OCI-LY7 (cell line): ENCODE data around the gene NIP7. TPM values are rescaled to one million over a fixed set of nuclear protein-coding genes. Genes with fewer than 3 reads are reported as not detected.

ENCODE experiments used
- BruUV-seq: library from RNA; stranded (reverse); fragments of 400-500 nt; replicated peaks from 2 replicates; lab custom pipeline; 2021; lab: Mats Ljungman, UMichigan
- CTCF ChIA-PET: fragments of 300-600 bp; sonication (Branson Sonifier 250); formaldehyde crosslinking; loops from one replicate; lab custom pipeline; 2022; ENCODE audit warnings: antibody characterized with exemption; ENCODE audit not compliant: unreplicated experiment; lab: Charles Lee
- POLR2A ChIA-PET: fragments of 300-600 bp; sonication (Branson Sonifier 250); formaldehyde crosslinking; loops from one replicate; lab custom pipeline; 2022; ENCODE audit warnings: antibody characterized with exemption; lab: Charles Lee
- DNase-seq: peaks from one replicate; pipeline ENCODE4 v3.0.0-alpha.2; 2015; ENCODE audit warnings: low spot score
- H2AFZ ChIP-seq: fragments of 200-600 bp; sonication (generic), shearing (Covaris generic); 2 replicates; pipeline ENCODE4 v1.6.1; 2014; ENCODE audit warnings: mild to moderate bottlenecking, antibody characterized with exemption, low read length, moderate library complexity
- H3K27ac ChIP-seq: fragments of 200-600 bp; sonication (generic); 2 replicates; pipeline ENCODE4 v1.5.1; 2014; ENCODE audit warnings: mixed run types, low read depth, mild to moderate bottlenecking, moderate library complexity, low read length, inconsistent platforms; ENCODE audit not compliant: poor library complexity, severe bottlenecking
- H3K36me3 ChIP-seq: fragments of 200-600 bp; sonication (generic); 2 replicates; pipeline ENCODE4 v1.6.1; 2014; ENCODE audit warnings: mild to moderate bottlenecking, antibody characterized with exemption, low read length, moderate library complexity, mixed read lengths; ENCODE audit not compliant: insufficient read depth
- H3K4me1 ChIP-seq: fragments of 200-600 bp; sonication (generic); 2 replicates; pipeline ENCODE4 v1.5.1; 2014; ENCODE audit warnings: mild to moderate bottlenecking, low read length; ENCODE audit not compliant: insufficient read depth, poor library complexity, severe bottlenecking
- H3K4me2 ChIP-seq: fragments of 200-600 bp; sonication (generic); 2 replicates; pipeline ENCODE4 v1.6.1; 2014; ENCODE audit warnings: mild to moderate bottlenecking, low read length
- H3K4me3 ChIP-seq: fragments of 200-600 bp; sonication (generic); 2 replicates; pipeline ENCODE4 v1.5.1; 2014; ENCODE audit warnings: mild to moderate bottlenecking, low read depth, low read length; ENCODE audit not compliant: poor library complexity, severe bottlenecking
- H3K79me2 ChIP-seq: fragments of 200-600 bp; sonication (generic); 2 replicates; pipeline ENCODE4 v1.6.1; 2016; ENCODE audit warnings: low read depth, mild to moderate bottlenecking, low read length, moderate library complexity, mixed read lengths; ENCODE audit not compliant: insufficient read depth
- H3K9me2 ChIP-seq: fragments of 200-600 bp; sonication (generic); 2 replicates; pipeline ENCODE4 v1.6.1; 2016; ENCODE audit warnings: mild to moderate bottlenecking, low read length, mixed read lengths; ENCODE audit not compliant: insufficient read depth
- H3K9me3 ChIP-seq: fragments of 200-600 bp; sonication (generic); 2 replicates; pipeline ENCODE4 v1.6.1; 2014; ENCODE audit warnings: mild to moderate bottlenecking, mixed run types, low read length, mixed read lengths
- H4K20me1 ChIP-seq: fragments of 200-600 bp; sonication (generic); 2 replicates; pipeline ENCODE4 v1.6.1; 2014; ENCODE audit warnings: mild to moderate bottlenecking, antibody characterized with exemption, low read length, moderate library complexity, mixed read lengths; ENCODE audit not compliant: insufficient read depth
- EZH2phosphoT487 ChIP-seq: fragments of 200-600 bp; sonication (generic); IDR thresholded peaks from 2 replicates; pipeline ENCODE4 v1.6.1; 2018; ENCODE audit warnings: low read depth, borderline replicate concordance, mild to moderate bottlenecking, mixed run types, antibody characterized with exemption, low read length, moderate library complexity, mixed read lengths
- intact Hi-C: fragments of 100-400 bp; cut with micrococcal nuclease; formaldehyde crosslinking; loops from one replicate; pipeline ENCODE4 v1.10.0; 2022; ENCODE audit not compliant: unreplicated experiment
- total RNA-seq, 2 experiments: library from RNA; depleted of rRNA in 1 of 2; stranded (reverse); fragments of >200 nt in 1 of 2; shearing (Covaris generic) in 1 of 2; gene quantifications; 2 replicates each; pipeline ENCODE4 v1.2.3, GENCODE V29; 2014 to 2022
- TF ChIP-seq, protein P1 (sequence below): fragments of 200-600 bp; sonication (generic); conservative IDR thresholded peaks from 2 replicates; pipeline ENCODE4 v1.5.1; 2014; ENCODE audit warnings: mild to moderate bottlenecking, antibody characterized with exemption, low read length, moderate library complexity, mixed read lengths

The NIP7 gene
- total RNA-seq, 2 experiments from 2014 or later, result 39.7 to 49.1 TPM

DNA sequence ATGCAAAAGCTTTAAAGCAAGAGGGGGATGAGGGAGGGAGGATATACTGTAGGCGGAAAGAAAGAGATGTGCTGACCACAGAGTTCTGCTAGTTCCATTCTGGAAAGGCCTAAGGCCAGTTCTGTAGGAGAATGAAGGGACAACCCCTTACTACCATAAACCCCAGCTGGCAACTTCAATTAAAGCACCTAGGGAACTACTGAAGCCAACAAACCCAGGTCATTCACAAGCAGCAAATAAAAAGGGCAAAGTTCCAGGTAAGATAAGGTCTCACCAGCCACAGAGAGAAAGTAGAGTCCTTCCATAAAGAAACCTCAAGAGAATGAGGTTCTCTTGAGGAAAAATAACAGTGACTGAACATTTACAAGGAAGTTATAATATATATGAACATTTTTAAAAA is 33.4 kb downstream of the NIP7 start:
- Histone ChIP-seq H3K9me3 (0 out of 2 replicates have a peak, but pooled peaks cover 3% of the 10 kb centered on the region), H3K27ac (peak overlapping the region; percentile 92), H3K79me2 (peaks cover 32% of the 10 kb centered on the region; the same call in 1 of the 2 replicates), H3K4me3 (no peak overlapping the region), H3K4me2 (peak overlapping the region; percentile 60; the same call in 1 of the 2 replicates), H4K20me1 (no peaks in the 10 kb centered on the region), H3K9me2 (no peaks in the 10 kb centered on the region), H3K36me3 (peaks cover 92% of the 10 kb centered on the region), H3K4me1 (peaks cover 46% of the 10 kb centered on the region), H2AFZ (no peak overlapping the region)
- CTCF ChIA-PET, result no interaction called here
- intact Hi-C loops, result no loop called here
- BruUV-seq, result no TSS peak
- TF ChIP-seq, protein P1, sequence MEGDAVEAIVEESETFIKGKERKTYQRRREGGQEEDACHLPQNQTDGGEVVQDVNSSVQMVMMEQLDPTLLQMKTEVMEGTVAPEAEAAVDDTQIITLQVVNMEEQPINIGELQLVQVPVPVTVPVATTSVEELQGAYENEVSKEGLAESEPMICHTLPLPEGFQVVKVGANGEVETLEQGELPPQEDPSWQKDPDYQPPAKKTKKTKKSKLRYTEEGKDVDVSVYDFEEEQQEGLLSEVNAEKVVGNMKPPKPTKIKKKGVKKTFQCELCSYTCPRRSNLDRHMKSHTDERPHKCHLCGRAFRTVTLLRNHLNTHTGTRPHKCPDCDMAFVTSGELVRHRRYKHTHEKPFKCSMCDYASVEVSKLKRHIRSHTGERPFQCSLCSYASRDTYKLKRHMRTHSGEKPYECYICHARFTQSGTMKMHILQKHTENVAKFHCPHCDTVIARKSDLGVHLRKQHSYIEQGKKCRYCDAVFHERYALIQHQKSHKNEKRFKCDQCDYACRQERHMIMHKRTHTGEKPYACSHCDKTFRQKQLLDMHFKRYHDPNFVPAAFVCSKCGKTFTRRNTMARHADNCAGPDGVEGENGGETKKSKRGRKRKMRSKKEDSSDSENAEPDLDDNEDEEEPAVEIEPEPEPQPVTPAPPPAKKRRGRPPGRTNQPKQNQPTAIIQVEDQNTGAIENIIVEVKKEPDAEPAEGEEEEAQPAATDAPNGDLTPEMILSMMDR, result no peak
- no peak for TF ChIP-seq EZH2phosphoT487
- DNase-seq, result no peak
- POLR2A ChIA-PET, result interaction anchor here (0.6 kb wide), 1 partner anchor 42 kb away, joined by 4 read pairs; no protein-coding TSS in a partner anchor

DNA sequence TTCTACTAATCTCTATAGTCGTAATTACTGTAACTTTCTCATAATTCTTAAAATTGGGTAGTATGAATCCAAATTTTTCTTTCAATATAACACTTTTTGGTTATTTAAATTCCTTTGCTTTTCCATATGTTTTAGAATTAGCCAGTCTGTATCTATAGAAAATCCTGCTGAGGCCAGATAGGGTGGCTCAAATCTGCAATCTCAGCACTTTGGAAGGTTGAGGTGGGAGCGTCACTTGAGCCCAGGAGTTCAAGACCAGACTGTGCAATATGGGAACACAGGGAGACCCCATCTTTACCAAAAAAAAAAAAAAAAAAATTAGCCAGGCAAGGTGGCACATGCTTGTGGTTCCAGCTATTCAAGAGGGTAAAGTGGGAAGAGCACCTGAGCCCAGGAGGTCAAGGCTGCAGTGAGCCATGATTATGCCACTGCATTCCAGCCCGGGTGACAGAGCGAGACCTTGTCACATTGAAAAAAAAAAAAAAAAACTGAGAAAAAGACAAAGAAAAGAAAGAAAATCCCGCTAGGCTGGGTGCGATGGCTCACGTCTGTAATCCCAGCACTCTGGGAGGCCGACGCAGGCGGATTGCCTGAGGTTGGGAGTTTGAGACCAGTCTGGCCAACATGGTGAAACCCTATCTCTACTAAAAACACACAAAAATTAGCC is 37.0 kb downstream of the NIP7 start:
- intact Hi-C loops, result no loop called here
- Histone ChIP-seq H2AFZ (no peak overlapping the region), H3K36me3 (peaks cover 91% of the 10 kb centered on the region), H4K20me1 (no peaks in the 10 kb centered on the region), H3K4me2 (no peak overlapping the region), H3K4me3 (no peak overlapping the region), H3K9me3 (0 out of 2 replicates have a peak, but pooled peaks cover 6% of the 10 kb centered on the region), H3K4me1 (peaks cover 25% of the 10 kb centered on the region), H3K27ac (no peak overlapping the region), H3K9me2 (no peaks in the 10 kb centered on the region), H3K79me2 (peaks cover 36% of the 10 kb centered on the region; the same call in 1 of the 2 replicates)
- no TSS peak for BruUV-seq
- POLR2A ChIA-PET, result interaction anchor here (0.7 to 1.2 kb wide), 2 partner anchors 8 to 101 kb away, joined by 4 to 6 read pairs; no protein-coding TSS in a partner anchor
- no peak for TF ChIP-seq EZH2phosphoT487
- TF ChIP-seq, protein P1, result no peak
- CTCF ChIA-PET, result no interaction called here
- DNase-seq, result no peak

DNA sequence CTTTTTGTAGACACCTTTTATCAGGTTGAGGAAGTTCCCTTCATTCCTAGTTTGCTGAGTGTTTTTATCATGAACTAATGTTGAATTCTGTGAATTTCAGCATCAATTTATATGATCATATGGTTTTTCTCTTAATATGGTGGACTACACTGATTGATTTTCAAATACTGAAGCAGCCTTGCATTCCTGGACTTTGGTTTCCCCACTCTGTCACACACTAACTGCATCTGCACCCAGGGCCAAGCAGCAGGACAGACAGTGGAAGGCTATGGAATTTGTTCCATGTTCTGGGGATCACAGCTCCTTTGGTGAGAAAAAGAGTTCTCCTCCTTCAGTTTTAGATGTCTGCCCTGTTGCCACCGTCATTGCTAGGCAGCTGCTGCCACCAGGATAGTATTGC is 38.5 kb downstream of the NIP7 start:
- no peaks in the 10 kb centered on the region for H4K20me1 ChIP-seq
- H3K4me1 ChIP-seq, result peaks cover 11% of the 10 kb centered on the region
- POLR2A ChIA-PET, result interaction anchor here (0.6 to 1.0 kb wide), 2 partner anchors 64 to 336 kb away, joined by 3 to 4 read pairs; no protein-coding TSS in a partner anchor
- H3K27ac ChIP-seq, result no peak overlapping the region
- 0 out of 2 replicates have a peak, but pooled peaks cover 6% of the 10 kb centered on the region for H3K9me3 ChIP-seq
- DNase-seq, result no peak
- CTCF ChIA-PET, result interaction anchor here (0.5 kb wide), 1 partner anchor 25 kb away, joined by 3 read pairs; no protein-coding TSS in a partner anchor
- no peak overlapping the region for H3K4me2 ChIP-seq
- no peak overlapping the region for H3K4me3 ChIP-seq
- no TSS peak for BruUV-seq
- TF ChIP-seq EZH2phosphoT487, result no peak
- TF ChIP-seq, protein P1, result no peak
- H2AFZ ChIP-seq, result no peak overlapping the region
- H3K79me2 ChIP-seq, result peaks cover 39% of the 10 kb centered on the region
- intact Hi-C loops, result no loop called here
- H3K9me2 ChIP-seq, result no peaks in the 10 kb centered on the region
- H3K36me3 ChIP-seq, result peaks cover 91% of the 10 kb centered on the region
